ENCODE data around the gene DCLK2. TPM values are rescaled to one million over a fixed set of nuclear protein-coding genes. Genes with fewer than 3 reads are reported as not detected.

DCLK2 gene
- total RNA-seq, 1 experiment from 2014 or later, result 1.2 TPM

DNA sequence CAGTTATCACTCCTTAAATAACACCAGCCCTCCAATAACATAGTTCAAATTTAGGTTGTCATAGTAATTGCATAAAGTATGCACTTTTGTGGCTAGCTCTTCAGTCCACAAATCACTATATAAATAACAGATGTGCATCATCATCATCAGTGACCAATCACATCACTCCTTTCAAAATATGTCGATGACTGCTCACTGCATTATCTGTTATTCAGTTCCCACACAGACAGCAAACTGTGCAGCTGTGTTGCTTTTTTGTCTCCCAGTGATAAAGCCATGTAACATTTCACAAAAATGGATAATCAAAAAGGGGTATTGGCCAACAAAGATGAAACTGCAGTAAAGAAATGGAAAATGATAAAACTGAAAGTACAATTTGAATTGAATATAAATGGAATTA is 205.4 kb downstream of the DCLK2 start:
- H3K4me2 ChIP-seq (ENCODE audit: low read length), result no peak overlapping the region
- no peaks in the 10 kb centered on the region for H3K79me2 ChIP-seq (ENCODE audit: low read length)
- TF ChIP-seq EZH2 (IDR thresholded peaks at IDR 0.05; ENCODE audit: low read length, unreplicated experiment), result no peak
- TF ChIP-seq EZH2phosphoT487 (IDR thresholded peaks at IDR 0.05; ENCODE audit: borderline replicate concordance, low read length), result no peak
- TF ChIP-seq, protein P1, sequence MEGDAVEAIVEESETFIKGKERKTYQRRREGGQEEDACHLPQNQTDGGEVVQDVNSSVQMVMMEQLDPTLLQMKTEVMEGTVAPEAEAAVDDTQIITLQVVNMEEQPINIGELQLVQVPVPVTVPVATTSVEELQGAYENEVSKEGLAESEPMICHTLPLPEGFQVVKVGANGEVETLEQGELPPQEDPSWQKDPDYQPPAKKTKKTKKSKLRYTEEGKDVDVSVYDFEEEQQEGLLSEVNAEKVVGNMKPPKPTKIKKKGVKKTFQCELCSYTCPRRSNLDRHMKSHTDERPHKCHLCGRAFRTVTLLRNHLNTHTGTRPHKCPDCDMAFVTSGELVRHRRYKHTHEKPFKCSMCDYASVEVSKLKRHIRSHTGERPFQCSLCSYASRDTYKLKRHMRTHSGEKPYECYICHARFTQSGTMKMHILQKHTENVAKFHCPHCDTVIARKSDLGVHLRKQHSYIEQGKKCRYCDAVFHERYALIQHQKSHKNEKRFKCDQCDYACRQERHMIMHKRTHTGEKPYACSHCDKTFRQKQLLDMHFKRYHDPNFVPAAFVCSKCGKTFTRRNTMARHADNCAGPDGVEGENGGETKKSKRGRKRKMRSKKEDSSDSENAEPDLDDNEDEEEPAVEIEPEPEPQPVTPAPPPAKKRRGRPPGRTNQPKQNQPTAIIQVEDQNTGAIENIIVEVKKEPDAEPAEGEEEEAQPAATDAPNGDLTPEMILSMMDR (conservative IDR thresholded peaks at IDR 0.05; ENCODE audit: low read depth, low read length), result no peak
- no peak overlapping the region for H3K9ac ChIP-seq (ENCODE audit: low read length)
- H3K27ac ChIP-seq (ENCODE audit: low read length), result peak overlapping the region; percentile 24; the same call in 1 of the 2 replicates
- no peaks in the 10 kb centered on the region for H3K9me2 ChIP-seq (replicated peaks; ENCODE audit: low read length)
- peak; percentile 15 for DNase-seq
- no peaks in the 10 kb centered on the region for H3K9me3 ChIP-seq (ENCODE audit: low read length)
- CTCF ChIA-PET, result no interaction called here
- H3K4me3 ChIP-seq (ENCODE audit: low read length), result no peak overlapping the region
- H2AFZ ChIP-seq (ENCODE audit: low read length), result no peak overlapping the region
- BruUV-seq (replicated peaks), result no TSS peak
- intact Hi-C loops (cut with micrococcal nuclease), result no loop called here
- no peaks in the 10 kb centered on the region for H3F3A ChIP-seq (ENCODE audit: low read length, unreplicated experiment)
- H3K27me3 ChIP-seq (ENCODE audit: low read length), result no peaks in the 10 kb centered on the region
- H3K36me3 ChIP-seq (ENCODE audit: low read depth, low read length), result no peaks in the 10 kb centered on the region
- peaks cover 12% of the 10 kb centered on the region for H3K4me1 ChIP-seq (ENCODE audit: insufficient read depth, low read length)
- no peaks in the 10 kb centered on the region for H4K20me1 ChIP-seq (ENCODE audit: low read length)
- POLR2A ChIA-PET (ENCODE audit: unreplicated experiment), result no interaction called here
- ATAC-seq, result peak; percentile 15; the same call in 1 of the 2 replicates

DNA sequence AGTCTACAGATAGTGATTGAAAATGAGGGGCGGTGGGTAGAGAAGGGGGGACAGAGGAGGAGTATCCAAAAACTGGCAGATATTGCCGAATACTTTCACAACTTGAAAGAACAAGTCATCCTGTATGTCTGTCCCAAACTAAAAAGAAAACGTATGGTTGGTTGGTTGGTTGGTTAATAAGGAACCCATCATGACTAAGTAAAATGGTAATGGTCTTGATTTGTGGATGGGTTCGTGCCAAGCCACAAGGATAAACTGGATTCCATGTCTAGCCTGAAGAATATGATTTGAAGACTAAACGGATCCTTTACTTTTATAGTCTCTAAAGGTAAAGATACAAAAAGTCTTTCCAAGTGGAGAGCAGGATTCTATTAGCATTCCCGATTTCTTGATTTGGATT is 208.4 kb downstream of the DCLK2 start:
- H3K27me3 ChIP-seq (ENCODE audit: low read length), result no peaks in the 10 kb centered on the region
- no peaks in the 10 kb centered on the region for H3K79me2 ChIP-seq (ENCODE audit: low read length)
- intact Hi-C loops (cut with micrococcal nuclease), result no loop called here
- no peaks in the 10 kb centered on the region for H4K20me1 ChIP-seq (ENCODE audit: low read length)
- H3K4me1 ChIP-seq (ENCODE audit: insufficient read depth, low read length), result peaks cover 4% of the 10 kb centered on the region; the same call in 1 of the 2 replicates
- no peak overlapping the region for H3K27ac ChIP-seq (ENCODE audit: low read length)
- no peak for DNase-seq
- POLR2A ChIA-PET (ENCODE audit: unreplicated experiment), result no interaction called here
- ATAC-seq, result no peak
- no peak overlapping the region for H3K4me3 ChIP-seq (ENCODE audit: low read length)
- H3K4me2 ChIP-seq (ENCODE audit: low read length), result no peak overlapping the region
- no peak overlapping the region for H3K9ac ChIP-seq (ENCODE audit: low read length)
- H3K9me3 ChIP-seq (ENCODE audit: low read length), result no peaks in the 10 kb centered on the region
- TF ChIP-seq, protein P1 (conservative IDR thresholded peaks at IDR 0.05; ENCODE audit: low read depth, low read length), result no peak
- TF ChIP-seq EZH2 (IDR thresholded peaks at IDR 0.05; ENCODE audit: low read length, unreplicated experiment) (no peak), EZH2phosphoT487 (IDR thresholded peaks at IDR 0.05; ENCODE audit: borderline replicate concordance, low read length) (no peak)
- no peaks in the 10 kb centered on the region for H3K9me2 ChIP-seq (replicated peaks; ENCODE audit: low read length)
- BruUV-seq (replicated peaks), result no TSS peak
- H2AFZ ChIP-seq (ENCODE audit: low read length), result no peak overlapping the region
- H3F3A ChIP-seq (ENCODE audit: low read length, unreplicated experiment), result no peaks in the 10 kb centered on the region
- CTCF ChIA-PET, result no interaction called here
- no peaks in the 10 kb centered on the region for H3K36me3 ChIP-seq (ENCODE audit: low read depth, low read length)

GRCh38 chr4:150289198-150289597 is 211.0 kb downstream of the DCLK2 start:
- DNase-seq (no peak), ATAC-seq (no peak)
- Histone ChIP-seq H3K9me3 (ENCODE audit: low read length) (no peaks in the 10 kb centered on the region), H3K79me2 (ENCODE audit: low read length) (no peaks in the 10 kb centered on the region), H3K9me2 (replicated peaks; ENCODE audit: low read length) (no peaks in the 10 kb centered on the region), H3K4me3 (ENCODE audit: low read length) (no peak overlapping the region), H2AFZ (ENCODE audit: low read length) (no peak overlapping the region), H3K4me2 (ENCODE audit: low read length) (no peak overlapping the region), H3K9ac (ENCODE audit: low read length) (no peak overlapping the region), H3K27ac (ENCODE audit: low read length) (no peak overlapping the region), H3K27me3 (ENCODE audit: low read length) (no peaks in the 10 kb centered on the region), H3F3A (ENCODE audit: low read length, unreplicated experiment) (no peaks in the 10 kb centered on the region), H4K20me1 (ENCODE audit: low read length) (no peaks in the 10 kb centered on the region), H3K36me3 (ENCODE audit: low read depth, low read length) (no peaks in the 10 kb centered on the region), H3K4me1 (ENCODE audit: insufficient read depth, low read length) (no peaks in the 10 kb centered on the region)
- POLR2A ChIA-PET (ENCODE audit: unreplicated experiment), result no interaction called here
- no peak for TF ChIP-seq EZH2 (IDR thresholded peaks at IDR 0.05; ENCODE audit: low read length, unreplicated experiment)
- TF ChIP-seq, protein P1 (conservative IDR thresholded peaks at IDR 0.05; ENCODE audit: low read depth, low read length), result no peak
- TF ChIP-seq EZH2phosphoT487 (IDR thresholded peaks at IDR 0.05; ENCODE audit: borderline replicate concordance, low read length), result no peak
- intact Hi-C loops (cut with micrococcal nuclease), result no loop called here
- CTCF ChIA-PET, result no interaction called here
- BruUV-seq (replicated peaks), result no TSS peak
